HEK293 (cell line): ENCODE data around the gene CTNNA2.

Source experiments
- CTCF ChIA-PET: fragments of 350-600 bp; formaldehyde crosslinking; extraction: SDS; loops from one replicate; lab custom pipeline; 2021; ENCODE audit warnings: antibody characterized with exemption; lab: Yijun Ruan, JAX
- POLR2A ChIA-PET: fragments of 300-600 bp; formaldehyde crosslinking; extraction: SDS; loops from one replicate; lab custom pipeline; 2020; ENCODE audit warnings: antibody characterized with exemption, inconsistent platforms; lab: Yijun Ruan, JAX
- H3K27ac ChIP-seq: fragments of 200-500 bp; sonication (Bioruptor generic); 2 replicates; pipeline ENCODE4 v1.5.1; 2014; ENCODE audit warnings: low read depth, low read length, control low read depth, inconsistent platforms; ENCODE audit errors: extremely low read depth
- H3K36me3 ChIP-seq, 2 experiments: fragments of 200-500 bp in 1 of 2; sonication (Bioruptor generic) in 1 of 2; 1 replicate in 1 of 2; 2 replicates in 1 of 2; pipeline ENCODE4 v1.5.1; 2014 to 2017; ENCODE audit warnings: inconsistent platforms in 2 of 2, low read length in 2 of 2; ENCODE audit not compliant: control insufficient read depth in 2 of 2, insufficient read depth in 1 of 2
- H3K4me1 ChIP-seq: fragments of 200-500 bp; sonication (Bioruptor generic); 2 replicates; pipeline ENCODE4 v1.5.1; 2014; ENCODE audit warnings: mild to moderate bottlenecking, low read length, inconsistent platforms; ENCODE audit not compliant: control insufficient read depth, insufficient read depth
- H3K4me3 ChIP-seq: 2 replicates; pipeline ENCODE4 v1.5.1; 2011; ENCODE audit warnings: low read depth, mild to moderate bottlenecking, control low read depth, low read length, moderate library complexity
- H3K9me3 ChIP-seq: fragments of 200-500 bp; sonication (Bioruptor generic); 2 replicates; pipeline ENCODE4 v1.5.1; 2014; ENCODE audit warnings: low read depth, low read length, inconsistent platforms; ENCODE audit not compliant: control insufficient read depth, insufficient read depth
- FEZF1 ChIP-seq: fragments of 450-650 bp; formaldehyde crosslinking; IDR thresholded peaks from 2 replicates; pipeline ENCODE4 v1.5.1; 2016; ENCODE audit warnings: missing biosample characterization, missing genetic modification characterization
- GFI1B ChIP-seq: fragments of 450-650 bp; formaldehyde crosslinking; IDR thresholded peaks from 2 replicates; pipeline ENCODE4 v1.5.1; 2016; ENCODE audit warnings: missing biosample characterization, missing genetic modification characterization
- KLF1 ChIP-seq: fragments of 450-650 bp; formaldehyde crosslinking; IDR thresholded peaks from 2 replicates; pipeline ENCODE4 v1.5.1; 2016; ENCODE audit warnings: missing biosample characterization, missing genetic modification characterization
- KLF10 ChIP-seq: fragments of 450-650 bp; IDR thresholded peaks from 2 replicates; pipeline ENCODE4 v1.5.1; 2018; ENCODE audit warnings: missing biosample characterization, mild to moderate bottlenecking, missing genetic modification characterization
- MEIS1 ChIP-seq: sonication (generic); formaldehyde crosslinking; IDR thresholded peaks from 2 replicates; pipeline ENCODE4 v1.8.1; 2022; ENCODE audit warnings: missing genetic modification reagents, mild to moderate bottlenecking, borderline replicate concordance
- OVOL3 ChIP-seq: fragments of 450-650 bp; formaldehyde crosslinking; IDR thresholded peaks from 2 replicates; pipeline ENCODE4 v1.5.1; 2016; ENCODE audit warnings: missing biosample characterization, missing genetic modification characterization
- SALL2 ChIP-seq: fragments of 450-650 bp; formaldehyde crosslinking; IDR thresholded peaks from 2 replicates; pipeline ENCODE4 v1.5.0; 2017; ENCODE audit warnings: missing biosample characterization, mild to moderate bottlenecking, missing genetic modification characterization, borderline replicate concordance
- SP7 ChIP-seq: fragments of 450-650 bp; formaldehyde crosslinking; IDR thresholded peaks from 2 replicates; pipeline ENCODE4 v1.5.1; 2016; ENCODE audit warnings: missing biosample characterization, missing genetic modification characterization
- TRIM28 ChIP-seq: IDR thresholded peaks from 2 replicates; pipeline ENCODE4 v1.6.1; 2011; ENCODE audit warnings: low read length, control low read depth, borderline replicate concordance
- YY1 ChIP-seq: fragments of 450-650 bp; formaldehyde crosslinking; IDR thresholded peaks from 2 replicates; pipeline ENCODE4 v1.5.1; 2018; ENCODE audit warnings: missing biosample characterization, missing genetic modification characterization
- YY2 ChIP-seq: fragments of 450-650 bp; formaldehyde crosslinking; IDR thresholded peaks from 2 replicates; pipeline ENCODE4 v1.5.1; 2016; ENCODE audit warnings: missing biosample characterization, missing genetic modification characterization
- ZBTB6 ChIP-seq: fragments of 450-650 bp; formaldehyde crosslinking; IDR thresholded peaks from 2 replicates; pipeline ENCODE4 v1.5.1; 2017; ENCODE audit warnings: missing biosample characterization, missing genetic modification characterization
- ZEB2 ChIP-seq: fragments of 450-650 bp; formaldehyde crosslinking; IDR thresholded peaks from 2 replicates; pipeline ENCODE4 v1.5.1; 2016; ENCODE audit warnings: missing biosample characterization, missing genetic modification characterization
- ZFP37 ChIP-seq: fragments of 450-650 bp; formaldehyde crosslinking; IDR thresholded peaks from 2 replicates; pipeline ENCODE4 v1.5.1; 2016; ENCODE audit warnings: missing biosample characterization, missing genetic modification characterization
- ZNF132 ChIP-seq: fragments of 450-650 bp; formaldehyde crosslinking; IDR thresholded peaks from 2 replicates; pipeline ENCODE4 v1.5.1; 2017; ENCODE audit warnings: missing biosample characterization, missing genetic modification characterization, borderline replicate concordance
- ZNF174 ChIP-seq: fragments of 450-650 bp; formaldehyde crosslinking; IDR thresholded peaks from 2 replicates; pipeline ENCODE4 v1.5.0; 2017; ENCODE audit warnings: missing biosample characterization, mild to moderate bottlenecking, missing genetic modification characterization
- ZNF175 ChIP-seq: fragments of 450-650 bp; formaldehyde crosslinking; IDR thresholded peaks from 2 replicates; pipeline ENCODE4 v1.5.1; 2016; ENCODE audit warnings: missing biosample characterization, missing genetic modification characterization
- ZNF202 ChIP-seq: fragments of 450-650 bp; formaldehyde crosslinking; IDR thresholded peaks from 2 replicates; pipeline ENCODE4 v1.5.1; 2016; ENCODE audit warnings: missing biosample characterization, missing genetic modification characterization, borderline replicate concordance
- ZNF26 ChIP-seq: fragments of 450-650 bp; formaldehyde crosslinking; IDR thresholded peaks from 2 replicates; pipeline ENCODE4 v1.5.1; 2016; ENCODE audit warnings: missing biosample characterization, missing genetic modification characterization
- ZNF423 ChIP-seq: fragments of 450-650 bp; formaldehyde crosslinking; IDR thresholded peaks from 2 replicates; pipeline ENCODE4 v1.5.1; 2016; ENCODE audit warnings: missing biosample characterization, missing genetic modification characterization
- ZNF449 ChIP-seq: fragments of 450-650 bp; formaldehyde crosslinking; IDR thresholded peaks from 2 replicates; pipeline ENCODE4 v1.5.1; 2017; ENCODE audit warnings: missing biosample characterization, mild to moderate bottlenecking, missing genetic modification characterization, moderate library complexity
- ZNF555 ChIP-seq: fragments of 450-650 bp; formaldehyde crosslinking; conservative IDR thresholded peaks from 2 replicates; pipeline ENCODE4 v1.5.1; 2017; ENCODE audit warnings: missing biosample characterization, mild to moderate bottlenecking, missing genetic modification characterization, inconsistent platforms
- ZNF561 ChIP-seq: fragments of 450-650 bp; IDR thresholded peaks from 2 replicates; pipeline ENCODE4 v1.5.1; 2018; ENCODE audit warnings: missing biosample characterization, missing genetic modification characterization, borderline replicate concordance
- ZNF585B ChIP-seq: fragments of 450-650 bp; formaldehyde crosslinking; IDR thresholded peaks from 2 replicates; pipeline ENCODE4 v1.5.1; 2016; ENCODE audit warnings: missing biosample characterization, missing genetic modification characterization
- ZNF658 ChIP-seq: fragments of 450-650 bp; formaldehyde crosslinking; IDR thresholded peaks from 2 replicates; pipeline ENCODE4; 2016; ENCODE audit warnings: missing biosample characterization, missing genetic modification characterization
- ZSCAN5A ChIP-seq: fragments of 450-650 bp; formaldehyde crosslinking; IDR thresholded peaks from 2 replicates; pipeline ENCODE4 v1.5.1; 2016; ENCODE audit warnings: missing biosample characterization, missing genetic modification characterization

Gene CTNNA2

GRCh38 chr2:80340022-80340421 is 827.2 kb downstream of the CTNNA2 start (continued):
- no peak for TF ChIP-seq YY1 (tag by site-specific recombination)

GRCh38 chr2:80348078-80348477 is 835.2 kb downstream of the CTNNA2 start:
- ChIA-PET CTCF (no interaction called here), POLR2A (no interaction called here)
- Histone ChIP-seq H3K4me1 (no peaks in the 10 kb centered on the region), H3K36me3 (no peaks in the 10 kb centered on the region), H3K9me3 (no peaks in the 10 kb centered on the region), H3K27ac (no peak overlapping the region), H3K4me3 (no peak overlapping the region)
- no peak for TF ChIP-seq ZNF658 (tag by site-specific recombination)

- POLR2A ChIA-PET: no interaction called here
- Histone ChIP-seq H3K4me3 (no peak overlapping the region), H3K9me3 (no peaks in the 10 kb centered on the region), H3K27ac (no peak overlapping the region), H3K4me1 (no peaks in the 10 kb centered on the region), H3K36me3 (no peaks in the 10 kb centered on the region)
- TF ChIP-seq SALL2 (tag by site-specific recombination): no peak
- TF ChIP-seq ZSCAN5A (tag by site-specific recombination): no peak
- no peak for TF ChIP-seq KLF1 (tag by site-specific recombination)
- TF ChIP-seq ZNF175 (tag by site-specific recombination): no peak
- no peak for TF ChIP-seq FEZF1 (tag by site-specific recombination)
- TF ChIP-seq GFI1B: no peak
- TF ChIP-seq ZNF423 (tag by site-specific recombination): no peak
- TF ChIP-seq ZNF174: no peak
- no peak for TF ChIP-seq ZNF585B (tag by site-specific recombination)
- TF ChIP-seq YY2 (tag by site-specific recombination): no peak
- no peak for TF ChIP-seq ZBTB6 (tag by site-specific recombination)
- CTCF ChIA-PET: no interaction called here
Observed at GRCh38 chr2:80348953-80349352, 836.1 kb downstream of the CTNNA2 start.

GRCh38 chr2:80351231-80351630 is 838.4 kb downstream of the CTNNA2 start:
- ChIA-PET CTCF (interaction anchor here (0.7 kb wide), 1 partner anchor 26 kb away, joined by 3 read pairs; no protein-coding TSS in a partner anchor), POLR2A (interaction anchor here (0.6 kb wide), 1 partner anchor 13 kb away, joined by 3 read pairs; no protein-coding TSS in a partner anchor)
- no peaks in the 10 kb centered on the region for H3K9me3 ChIP-seq
- no peaks in the 10 kb centered on the region for H3K36me3 ChIP-seq
- no peaks in the 10 kb centered on the region for H3K4me1 ChIP-seq
- H3K4me3 ChIP-seq: no peak overlapping the region
- no peak overlapping the region for H3K27ac ChIP-seq
- TF ChIP-seq KLF10 (tag by site-specific recombination) (no peak), ZNF555 (no peak), TRIM28 (no peak), SP7 (tag by site-specific recombination) (no peak), OVOL3 (tag by site-specific recombination) (no peak), ZNF561 (tag by site-specific recombination) (no peak), ZNF26 (tag by site-specific recombination) (no peak), ZFP37 (tag by site-specific recombination) (no peak), ZEB2 (tag by site-specific recombination) (no peak), ZNF449 (tag by site-specific recombination) (no peak), ZNF585B (tag by site-specific recombination) (no peak), ZNF132 (no peak), ZNF202 (no peak), MEIS1 (CRISPR knock-in tag) (no peak)
